Activated naive CD8-positive, alpha-beta T cell treated with anti-CD3 and anti-CD28 coated beads, Interleukin-2, amount 10 ng/mL, durations not matched to agents 7 days and 5 days (primary cell): ENCODE measurements around the gene NOP14. TPM values are rescaled to one million over a fixed set of nuclear protein-coding genes. Genes with fewer than 3 reads are reported as not detected.
"Not testable (repeated sequence)": the region's sequence is repeated elsewhere in the genome, so short reads cannot be mapped to it uniquely, and the experiment has no call there.

Source experiments
- ATAC-seq: fragments of 150-1000 bp; cut with Tn5 transposase; one replicate; pipeline ENCODE4 v1.10.0; 2021; ENCODE audit warnings: low read depth, moderate library complexity
- POLR2A ChIA-PET: fragments of 350-600 bp; sonication (Branson Sonifier 250); formaldehyde crosslinking; loops from one replicate; lab custom pipeline; 2021; ENCODE audit warnings: antibody characterized with exemption; lab: Charles Lee
- DNase-seq: peaks from one replicate; pipeline ENCODE4 v3.0.0; 2021
- H3K27ac Mint-ChIP-seq: one replicate; pipeline ENCODE4 v1.8.0; 2022; ENCODE audit warnings: mild to moderate bottlenecking, mixed read lengths
- H3K27me3 Mint-ChIP-seq: one replicate; pipeline ENCODE4 v1.8.0; 2022; ENCODE audit warnings: mild to moderate bottlenecking, moderate library complexity, mixed read lengths
- H3K36me3 Mint-ChIP-seq: one replicate; pipeline ENCODE4 v1.8.0; 2021; ENCODE audit warnings: mild to moderate bottlenecking, mixed read lengths
- H3K4me1 Mint-ChIP-seq: one replicate; pipeline ENCODE4 v1.8.0; 2021; ENCODE audit warnings: mixed read lengths
- H3K4me3 Mint-ChIP-seq: one replicate; pipeline ENCODE4 v1.8.0; 2022; ENCODE audit warnings: mild to moderate bottlenecking, moderate library complexity, mixed read lengths
- H3K9me3 Mint-ChIP-seq: one replicate; pipeline ENCODE4 v1.8.0; 2021; ENCODE audit warnings: mixed read lengths
- total RNA-seq, 2 experiments: library from RNA; stranded (reverse); gene quantifications; one replicate each; pipeline ENCODE4 v1.2.3, GENCODE V29; 2021

The NOP14 gene
- total RNA-seq, 2 experiments from 2014 or later, result 36.8 to 40.3 TPM

DNA sequence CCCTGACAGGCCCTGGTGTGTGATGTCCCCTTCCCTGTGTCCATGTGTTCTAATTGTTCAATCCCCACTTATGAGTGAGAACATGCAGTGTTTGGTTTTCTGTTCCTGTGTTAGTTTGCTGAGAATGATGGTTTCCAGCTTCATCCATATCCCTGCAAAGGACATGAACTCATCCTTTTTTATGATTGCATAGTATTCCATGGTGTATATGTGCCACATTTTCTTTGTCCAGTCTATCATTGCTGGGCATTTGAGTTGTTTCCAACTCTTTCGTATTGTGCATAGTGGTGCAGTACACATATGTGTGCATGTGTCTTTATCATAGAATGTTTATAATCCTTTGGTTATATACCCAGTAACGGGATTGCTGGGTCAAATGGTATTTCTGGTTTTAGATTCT, 46.5 kb downstream of the NOP14 start:
- H3K4me1 Mint-ChIP-seq, result peaks cover 24% of the 10 kb centered on the region
- H3K27ac Mint-ChIP-seq, ATAC-seq, H3K4me3 Mint-ChIP-seq, H3K27me3 Mint-ChIP-seq, H3K9me3 Mint-ChIP-seq, POLR2A ChIA-PET: not testable (repeated sequence)
- peak; percentile 1 for DNase-seq
- H3K36me3 Mint-ChIP-seq, result peaks cover 69% of the 10 kb centered on the region

DNA sequence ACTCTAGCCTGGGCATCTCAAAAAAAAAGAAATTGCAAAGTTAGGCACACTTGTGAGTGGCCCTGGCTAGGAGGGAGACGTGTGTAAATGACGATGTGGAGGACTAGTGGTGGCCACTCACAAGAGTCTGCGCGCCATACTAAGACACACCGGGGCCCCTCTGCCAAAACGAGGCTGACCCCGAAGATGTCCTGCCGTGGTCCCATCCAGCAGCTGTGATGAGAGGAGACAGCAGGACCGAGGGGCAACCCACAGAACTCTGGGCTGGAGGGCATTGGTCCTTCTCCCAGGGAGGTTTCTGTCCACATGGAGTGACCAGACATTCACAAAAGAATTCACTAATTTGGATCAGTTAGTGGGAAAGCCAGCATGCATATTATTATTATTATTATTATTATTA, 47.4 kb downstream of the NOP14 start:
- no peak for DNase-seq
- Mint-ChIP-seq H3K9me3 (peaks cover 7% of the 10 kb centered on the region), H3K4me3 (no peak overlapping the region), H3K27me3 (no peaks in the 10 kb centered on the region), H3K4me1 (peaks cover 17% of the 10 kb centered on the region), H3K36me3 (peaks cover 63% of the 10 kb centered on the region), H3K27ac (no peak overlapping the region)
- POLR2A ChIA-PET, result no interaction called here
- no peak for ATAC-seq

DNA sequence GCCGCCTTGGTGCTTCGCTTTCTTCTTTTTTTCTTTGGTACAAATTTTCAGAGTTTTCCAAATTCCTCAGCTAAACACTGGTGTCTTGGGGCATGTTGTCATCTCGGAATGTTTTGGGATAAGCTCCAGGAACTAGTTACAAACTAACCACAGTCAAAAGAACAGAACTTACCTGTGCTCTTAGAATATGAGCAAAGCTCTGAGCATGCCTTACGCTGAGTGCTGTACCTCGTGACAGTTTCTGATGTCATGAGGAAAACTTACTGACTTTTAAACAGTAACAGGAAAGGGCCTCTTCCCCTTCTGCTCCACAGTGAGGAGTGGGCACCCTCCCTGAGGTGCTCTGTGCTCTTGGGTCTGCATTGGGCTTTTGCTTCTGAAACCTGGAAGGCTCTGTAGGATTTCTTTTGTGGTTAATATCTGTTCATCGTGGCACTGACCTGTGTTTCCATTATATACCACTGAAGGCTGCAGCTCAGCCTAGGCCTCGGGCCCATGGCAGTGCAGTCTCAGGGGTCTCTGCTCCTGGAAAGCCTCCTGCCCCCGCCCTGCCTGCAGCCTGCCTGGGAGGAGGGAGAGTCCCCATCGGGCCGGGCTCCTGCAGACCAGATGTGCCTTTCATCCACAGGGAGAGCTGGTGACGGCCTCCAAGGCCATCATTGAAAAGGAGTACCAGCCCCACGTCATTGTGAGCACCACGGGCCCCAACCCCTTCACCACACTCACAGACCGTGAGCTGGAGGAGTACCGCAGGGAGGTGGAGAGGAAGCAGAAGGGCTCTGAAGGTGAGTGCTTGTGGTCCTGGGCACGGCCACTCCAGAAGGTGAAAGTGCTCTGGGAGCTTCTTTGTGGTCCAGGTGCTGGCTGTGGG, 48.7 kb downstream of the NOP14 start:
- Mint-ChIP-seq H3K4me1 (peaks cover 11% of the 10 kb centered on the region), H3K27me3 (no peaks in the 10 kb centered on the region), H3K36me3 (peaks cover 60% of the 10 kb centered on the region), H3K27ac (peak overlapping the region; percentile 50), H3K9me3 (peaks cover 1% of the 10 kb centered on the region), H3K4me3 (peak overlapping the region; percentile 20)
- POLR2A ChIA-PET, result interaction anchor here (0.6 kb wide), 1 partner anchor 41 kb away, joined by 4 read pairs; no protein-coding TSS in a partner anchor
- peak; percentile 57 for DNase-seq
- ATAC-seq, result peak; percentile 75

DNA sequence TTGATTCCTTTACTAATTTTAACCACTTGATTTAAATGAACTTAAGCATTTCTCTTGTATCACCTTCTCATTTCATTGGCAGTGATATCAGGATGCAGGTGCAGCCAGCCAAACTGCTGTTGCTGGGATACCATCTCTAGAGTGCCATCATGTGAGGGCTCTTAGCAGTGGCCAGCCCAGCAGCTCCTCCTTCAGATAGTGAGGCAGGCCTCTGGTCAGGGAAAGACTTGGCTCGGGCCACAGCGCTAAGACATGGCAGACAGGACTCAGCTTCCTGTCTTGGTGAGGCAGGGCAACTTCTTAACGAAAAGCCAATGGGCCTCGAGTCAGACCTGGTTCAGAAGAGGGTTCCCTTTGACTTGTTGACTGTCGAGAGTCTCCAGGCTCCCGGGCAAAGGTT, 50.0 kb downstream of the NOP14 start:
- DNase-seq, result peak; percentile 7
- Mint-ChIP-seq H3K27ac (no peak overlapping the region), H3K4me1 (peaks cover 11% of the 10 kb centered on the region), H3K4me3 (no peak overlapping the region), H3K27me3 (no peaks in the 10 kb centered on the region), H3K9me3 (peaks cover 1% of the 10 kb centered on the region), H3K36me3 (peaks cover 50% of the 10 kb centered on the region)
- POLR2A ChIA-PET, result no interaction called here
- no peak for ATAC-seq

DNA sequence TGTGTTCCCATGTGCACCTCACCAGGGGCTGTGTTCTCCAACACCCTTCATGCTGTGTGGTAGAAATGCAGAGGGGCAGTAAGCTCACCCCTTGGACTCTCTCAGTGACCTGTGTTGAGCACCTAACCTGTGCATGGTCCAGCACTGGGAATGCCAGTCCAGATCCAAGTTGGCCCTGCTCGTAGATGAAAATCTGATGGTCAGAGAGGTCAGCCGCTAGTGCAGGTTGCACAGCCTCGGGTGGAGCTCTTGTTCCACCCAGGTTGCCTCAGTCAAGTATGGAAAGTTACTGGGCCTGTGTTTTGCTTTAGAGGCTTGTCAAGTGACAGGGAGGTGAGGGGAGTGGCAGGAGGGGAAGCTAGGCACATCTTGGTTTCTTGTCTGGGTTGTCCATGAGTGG, 51.3 kb downstream of the NOP14 start:
- Mint-ChIP-seq H3K27me3 (no peaks in the 10 kb centered on the region), H3K36me3 (peaks cover 37% of the 10 kb centered on the region), H3K4me3 (no peak overlapping the region), H3K27ac (no peak overlapping the region), H3K4me1 (peaks cover 11% of the 10 kb centered on the region), H3K9me3 (peaks cover 1% of the 10 kb centered on the region)
- DNase-seq, result peak; percentile 4
- POLR2A ChIA-PET, result interaction anchor here (0.9 to 1.2 kb wide), 2 partner anchors 12 to 24 kb away, joined by 3 to 4 read pairs; no protein-coding TSS in a partner anchor
- no peak for ATAC-seq

DNA sequence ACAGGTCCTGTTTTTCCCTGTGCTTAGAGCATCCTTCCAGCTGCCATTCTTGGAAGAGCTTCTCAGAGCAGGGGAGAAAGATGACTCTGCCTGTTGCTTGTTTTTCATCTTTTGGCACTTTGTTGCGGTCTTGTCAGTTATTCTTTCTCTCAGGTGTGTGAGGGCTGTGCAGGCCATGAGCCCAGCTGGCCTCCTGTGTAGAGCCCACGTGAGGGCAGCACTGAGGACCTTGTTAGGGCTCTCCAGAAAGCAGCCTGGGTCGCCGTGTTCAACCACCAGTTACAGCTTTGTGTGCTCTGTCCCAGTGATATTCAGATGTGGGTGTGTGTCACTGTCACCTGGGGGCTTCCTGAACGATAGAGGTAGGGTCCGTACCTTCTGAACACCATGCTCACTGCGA, 52.8 kb downstream of the NOP14 start:
- H3K4me1 Mint-ChIP-seq, result peaks cover 17% of the 10 kb centered on the region
- POLR2A ChIA-PET, result interaction anchor here (1.4 kb wide), 1 partner anchor 25 kb away, joined by 3 read pairs; no protein-coding TSS in a partner anchor
- peaks cover 27% of the 10 kb centered on the region for H3K36me3 Mint-ChIP-seq
- H3K9me3 Mint-ChIP-seq, result no peaks in the 10 kb centered on the region
- no peak for DNase-seq
- ATAC-seq, result no peak
- H3K27ac Mint-ChIP-seq, result peak overlapping the region; percentile 51
- H3K27me3 Mint-ChIP-seq, result no peaks in the 10 kb centered on the region
- H3K4me3 Mint-ChIP-seq, result no peak overlapping the region

DNA sequence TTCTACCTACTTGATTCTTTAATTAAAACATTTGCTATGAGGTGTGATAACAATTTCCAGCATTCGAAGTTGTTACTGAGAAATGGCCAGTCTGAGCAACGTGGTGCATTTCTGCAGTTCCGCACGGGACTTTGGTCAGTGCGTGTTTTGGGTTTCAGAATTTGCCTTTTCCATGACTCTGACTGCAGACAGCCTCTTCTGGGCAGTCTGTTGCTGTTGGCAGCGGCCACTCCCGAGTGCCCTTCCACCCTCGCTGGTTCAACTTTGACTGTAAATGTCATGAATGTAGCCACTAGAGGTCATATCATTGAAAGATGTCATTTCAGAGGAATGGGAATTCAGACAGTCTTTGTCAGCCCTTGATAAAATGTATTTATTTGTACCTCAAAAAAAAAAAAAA, 53.6 kb downstream of the NOP14 start:
- Mint-ChIP-seq H3K4me3 (no peak overlapping the region), H3K9me3 (no peaks in the 10 kb centered on the region), H3K27ac (no peak overlapping the region), H3K36me3 (peaks cover 22% of the 10 kb centered on the region), H3K27me3 (no peaks in the 10 kb centered on the region), H3K4me1 (peaks cover 12% of the 10 kb centered on the region)
- ATAC-seq (no peak), DNase-seq (no peak)
- POLR2A ChIA-PET, result interaction anchor here (1.4 kb wide), 1 partner anchor 26 kb away, joined by 3 read pairs; no protein-coding TSS in a partner anchor

DNA sequence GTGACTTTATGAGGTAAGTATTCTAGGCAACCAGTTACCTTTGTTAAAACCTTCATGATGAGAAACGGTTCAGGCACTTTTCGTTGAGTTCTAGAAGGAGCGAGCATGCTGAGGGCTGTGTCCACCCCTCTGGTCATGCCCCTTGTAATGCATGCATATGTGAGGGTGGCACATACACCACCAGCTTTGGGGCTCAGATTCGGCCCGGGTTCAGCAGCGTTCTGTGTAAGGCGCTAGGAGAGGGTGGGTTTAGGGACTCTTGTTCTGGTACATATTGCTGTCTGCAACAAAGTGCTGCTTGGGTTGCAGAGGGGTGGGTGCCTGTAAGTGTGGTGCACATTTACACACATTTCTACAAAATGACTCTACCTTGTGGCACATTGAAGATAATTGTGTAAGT, 54.5 kb downstream of the NOP14 start:
- no peaks in the 10 kb centered on the region for H3K9me3 Mint-ChIP-seq
- peaks cover 7% of the 10 kb centered on the region for H3K4me1 Mint-ChIP-seq
- peaks cover 22% of the 10 kb centered on the region for H3K36me3 Mint-ChIP-seq
- no peak for ATAC-seq
- H3K27me3 Mint-ChIP-seq, result no peaks in the 10 kb centered on the region
- H3K27ac Mint-ChIP-seq, result no peak overlapping the region
- no peak overlapping the region for H3K4me3 Mint-ChIP-seq
- no peak for DNase-seq
- POLR2A ChIA-PET, result no interaction called here

DNA sequence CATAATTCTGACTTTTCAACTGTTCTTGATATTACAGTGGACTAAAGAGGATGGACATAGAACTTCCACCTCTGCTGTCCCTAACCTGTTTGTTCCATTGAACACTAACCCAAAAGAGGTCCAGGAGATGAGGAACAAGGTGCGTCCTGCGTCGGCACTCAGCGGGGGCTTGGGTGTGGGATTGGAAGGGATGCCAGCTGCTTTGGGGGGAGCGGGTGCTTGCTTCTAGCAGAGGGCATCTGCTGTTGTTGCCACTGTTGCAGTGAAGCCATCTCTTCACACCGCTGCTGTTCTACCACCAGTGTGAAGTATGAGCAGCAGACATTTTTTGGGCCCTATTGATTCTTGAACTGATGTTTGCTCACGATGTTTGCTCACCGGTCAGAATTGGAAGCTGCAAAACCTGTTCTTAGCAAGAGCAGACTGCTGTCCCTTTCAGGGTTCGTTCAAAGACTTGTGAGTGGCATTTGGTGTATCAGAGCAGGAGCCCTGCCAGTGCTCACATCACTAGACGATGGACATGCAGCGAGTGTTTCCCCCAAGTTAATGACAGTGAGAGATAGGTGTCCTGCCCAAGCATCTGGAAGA, 55.4 kb downstream of the NOP14 start:
- Mint-ChIP-seq H3K27ac (no peak overlapping the region), H3K4me3 (no peak overlapping the region), H3K9me3 (no peaks in the 10 kb centered on the region), H3K4me1 (peaks cover 8% of the 10 kb centered on the region), H3K36me3 (peaks cover 23% of the 10 kb centered on the region), H3K27me3 (no peaks in the 10 kb centered on the region)
- no peak for ATAC-seq
- POLR2A ChIA-PET, result no interaction called here
- DNase-seq, result no peak

DNA sequence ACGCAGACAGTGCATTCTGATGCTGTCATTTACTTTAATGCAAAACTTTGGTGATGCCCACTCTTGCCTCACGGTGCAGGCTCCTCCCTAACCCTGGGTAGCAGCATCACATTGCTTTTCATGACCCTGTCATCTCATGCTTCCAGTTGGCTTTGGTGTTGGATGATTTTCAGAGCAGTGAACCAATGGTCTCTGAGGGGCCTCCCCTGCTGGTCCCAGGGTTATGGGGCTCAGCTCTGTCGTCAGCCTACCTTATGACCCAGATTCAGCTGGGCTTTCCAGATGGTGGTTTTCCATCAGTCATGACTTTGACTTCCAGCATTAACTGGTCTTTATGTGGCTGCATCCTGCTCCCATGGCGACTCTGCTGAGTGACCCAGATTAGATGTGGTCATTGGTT, 56.0 kb downstream of the NOP14 start:
- ATAC-seq, result no peak

DNA sequence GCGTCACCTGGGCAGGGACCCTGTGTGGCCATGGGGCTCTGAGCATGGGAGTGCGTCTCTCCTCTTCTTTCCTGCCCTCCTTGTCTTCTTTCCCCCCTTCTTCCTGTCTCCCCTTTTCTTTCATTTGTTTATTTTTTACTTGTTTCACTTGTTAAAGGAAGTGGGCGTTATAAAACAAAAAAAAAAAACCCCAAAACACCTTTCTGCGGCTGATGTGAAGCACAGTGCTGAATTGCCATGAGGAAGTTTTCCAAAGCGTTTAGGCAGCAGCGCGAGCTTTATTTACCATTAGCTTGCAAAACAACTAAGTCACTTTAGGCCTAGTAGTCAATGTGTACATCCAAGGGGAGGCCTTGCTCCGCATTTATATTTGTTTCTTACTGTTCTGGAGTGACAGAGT, 57.0 kb downstream of the NOP14 start:
- Mint-ChIP-seq H3K4me3 (peak overlapping the region; percentile 2), H3K27me3 (no peaks in the 10 kb centered on the region)

More for the DNA sequence above, 56.0 kb downstream of the NOP14 start:
- no peaks in the 10 kb centered on the region for H3K27me3 Mint-ChIP-seq
- H3K36me3 Mint-ChIP-seq, result peaks cover 23% of the 10 kb centered on the region
- H3K27ac Mint-ChIP-seq, result no peak overlapping the region
- no peak overlapping the region for H3K4me3 Mint-ChIP-seq
- POLR2A ChIA-PET, result no interaction called here
- no peak for DNase-seq
- no peaks in the 10 kb centered on the region for H3K9me3 Mint-ChIP-seq
- peaks cover 8% of the 10 kb centered on the region for H3K4me1 Mint-ChIP-seq

DNA sequence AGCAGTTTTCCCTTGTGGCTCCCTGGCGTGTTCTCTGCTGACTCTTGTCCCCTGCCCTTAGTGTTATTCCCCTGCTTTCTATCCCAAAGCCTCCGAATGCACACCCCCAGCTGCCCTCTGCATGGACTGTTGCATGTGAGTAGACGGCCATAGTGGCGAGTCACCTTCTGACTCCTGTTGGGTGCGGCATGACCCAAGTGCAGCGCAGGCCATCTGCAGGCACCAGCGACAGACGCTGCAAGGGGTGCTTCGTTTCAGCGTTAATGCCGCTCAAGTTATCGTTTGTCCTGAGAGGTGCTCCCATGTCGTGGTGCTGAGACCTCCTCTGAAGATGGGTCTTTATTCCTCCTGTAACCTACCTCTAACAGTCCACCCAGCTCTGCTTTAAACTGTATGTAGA, 57.7 kb downstream of the NOP14 start:
- DNase-seq (no peak), ATAC-seq (no peak)
- Mint-ChIP-seq H3K4me3 (no peak overlapping the region), H3K36me3 (peaks cover 29% of the 10 kb centered on the region), H3K4me1 (peaks cover 8% of the 10 kb centered on the region), H3K27me3 (no peaks in the 10 kb centered on the region), H3K27ac (peak overlapping the region; percentile 35), H3K9me3 (no peaks in the 10 kb centered on the region)
- POLR2A ChIA-PET, result no interaction called here

More for the DNA sequence above, 57.0 kb downstream of the NOP14 start:
- POLR2A ChIA-PET, result interaction anchor here (0.7 kb wide), 1 partner anchor 106 kb away, joined by 3 read pairs; no protein-coding TSS in a partner anchor
- DNase-seq (no peak), ATAC-seq (peak; percentile 52)
- Mint-ChIP-seq H3K9me3 (no peaks in the 10 kb centered on the region), H3K27ac (peak overlapping the region; percentile 14), H3K4me1 (peaks cover 8% of the 10 kb centered on the region), H3K36me3 (peaks cover 28% of the 10 kb centered on the region)

DNA sequence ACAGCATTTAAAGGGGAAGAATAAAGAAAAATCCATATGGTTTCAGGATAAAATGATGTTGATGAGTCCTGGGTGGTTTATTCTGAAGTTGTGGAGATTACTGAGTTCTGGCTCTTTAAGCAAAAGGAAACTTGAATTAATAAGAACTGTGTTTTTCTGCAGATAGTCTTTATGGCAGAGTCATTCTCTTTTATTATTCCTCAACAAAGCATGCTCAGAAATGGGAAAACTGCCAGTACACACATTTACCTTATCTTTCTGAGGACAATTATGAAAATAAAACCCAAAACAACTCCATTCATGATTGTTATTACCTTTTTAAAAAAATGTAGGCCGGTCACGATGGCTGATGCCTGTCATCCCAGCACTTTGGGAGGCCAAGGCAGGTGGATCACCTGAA, 61.1 kb downstream of the NOP14 start:
- H3K9me3 Mint-ChIP-seq, result no peaks in the 10 kb centered on the region
- H3K27me3 Mint-ChIP-seq, result no peaks in the 10 kb centered on the region
- no peak for DNase-seq
- H3K36me3 Mint-ChIP-seq, result peaks cover 32% of the 10 kb centered on the region
- peaks cover 8% of the 10 kb centered on the region for H3K4me1 Mint-ChIP-seq
- no peak overlapping the region for H3K4me3 Mint-ChIP-seq
- POLR2A ChIA-PET, result no interaction called here
- no peak overlapping the region for H3K27ac Mint-ChIP-seq
- no peak for ATAC-seq
